Measurements from ENCODE around the gene TBC1D10B.

Gene TBC1D10B

DNA sequence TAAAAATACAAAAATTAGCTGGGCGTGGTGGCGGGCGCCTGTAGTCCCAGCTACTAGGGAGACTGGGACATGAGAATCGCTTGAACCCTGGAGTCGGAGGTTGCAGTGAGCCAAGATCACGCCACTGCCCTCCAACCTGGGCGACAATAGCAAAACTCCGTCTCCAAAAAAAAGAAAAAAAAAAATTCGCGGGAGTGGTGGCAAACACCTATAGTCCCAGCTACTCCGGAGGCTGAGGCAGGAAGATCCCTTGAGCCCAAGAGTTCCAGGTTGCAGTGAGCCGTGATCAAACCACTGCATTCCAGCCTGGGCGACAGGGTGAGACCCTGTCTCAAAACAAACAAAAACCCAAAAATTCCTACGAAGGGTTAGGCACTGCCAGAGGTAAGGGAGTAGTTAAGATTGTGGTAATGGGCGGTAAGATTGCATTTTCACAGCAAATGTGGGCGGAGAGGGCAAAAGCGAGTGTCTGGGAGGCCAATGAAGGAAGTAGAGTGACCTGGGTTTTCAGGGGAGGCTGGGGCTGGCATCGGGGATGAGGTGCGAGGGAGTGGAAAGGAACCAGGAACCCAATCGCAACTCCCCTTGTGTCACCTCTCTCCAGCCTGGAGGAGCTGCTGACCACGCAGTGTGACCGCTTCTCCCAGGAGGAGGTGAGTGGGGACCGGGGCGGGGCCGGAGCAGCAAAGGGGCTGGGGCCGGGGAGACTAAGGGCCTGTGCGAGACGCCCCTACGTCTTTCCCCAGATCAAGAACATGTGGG is 6.9 kb upstream of the TBC1D10B start:
- H3K4me3 ChIP-seq (ENCODE audit: low read depth, low read length) = peak overlapping the region; percentile 64
- no peaks in the 10 kb centered on the region for H3K9me3 ChIP-seq (ENCODE audit: control insufficient read depth, insufficient read depth, low read length)
- H3K4me1 ChIP-seq (ENCODE audit: control insufficient read depth, insufficient read depth, low read length) = no peaks in the 10 kb centered on the region
- peak overlapping the region; percentile 56 for H3K9ac ChIP-seq (ENCODE audit: low read depth, low read length)
- H3K36me3 ChIP-seq (ENCODE audit: control insufficient read depth, insufficient read depth, low read length) = no peaks in the 10 kb centered on the region
- no peaks in the 10 kb centered on the region for H3K27me3 ChIP-seq (ENCODE audit: control insufficient read depth, insufficient read depth, low read length)

DNA sequence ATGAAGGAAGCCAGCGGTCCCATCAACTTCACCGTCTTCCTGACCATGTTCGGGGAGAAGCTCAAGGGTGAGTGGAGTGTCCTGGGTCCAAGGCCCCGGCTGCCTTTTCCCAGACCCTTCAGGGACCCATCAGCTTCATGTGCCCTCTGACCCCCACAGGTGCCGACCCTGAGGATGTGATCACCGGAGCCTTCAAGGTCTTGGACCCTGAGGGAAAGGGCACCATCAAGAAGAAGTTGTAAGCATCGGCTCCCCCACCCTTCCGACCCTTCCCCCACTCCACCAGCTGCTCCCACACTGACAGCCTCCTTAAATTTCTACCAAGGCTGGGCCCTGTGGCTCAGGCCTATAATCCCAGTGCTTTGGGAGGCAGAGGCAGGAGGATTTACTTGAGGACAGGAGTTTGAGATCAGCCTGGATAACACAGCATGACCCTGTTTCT is 6.2 kb upstream of the TBC1D10B start:
- no peaks in the 10 kb centered on the region for H3K4me1 ChIP-seq (ENCODE audit: control insufficient read depth, insufficient read depth, low read length)
- H3K4me3 ChIP-seq (ENCODE audit: low read depth, low read length) = no peak overlapping the region
- H3K9me3 ChIP-seq (ENCODE audit: control insufficient read depth, insufficient read depth, low read length) = no peaks in the 10 kb centered on the region
- H3K9ac ChIP-seq (ENCODE audit: low read depth, low read length) = no peak overlapping the region
- no peaks in the 10 kb centered on the region for H3K27me3 ChIP-seq (ENCODE audit: control insufficient read depth, insufficient read depth, low read length)
- no peaks in the 10 kb centered on the region for H3K36me3 ChIP-seq (ENCODE audit: control insufficient read depth, insufficient read depth, low read length)

DNA sequence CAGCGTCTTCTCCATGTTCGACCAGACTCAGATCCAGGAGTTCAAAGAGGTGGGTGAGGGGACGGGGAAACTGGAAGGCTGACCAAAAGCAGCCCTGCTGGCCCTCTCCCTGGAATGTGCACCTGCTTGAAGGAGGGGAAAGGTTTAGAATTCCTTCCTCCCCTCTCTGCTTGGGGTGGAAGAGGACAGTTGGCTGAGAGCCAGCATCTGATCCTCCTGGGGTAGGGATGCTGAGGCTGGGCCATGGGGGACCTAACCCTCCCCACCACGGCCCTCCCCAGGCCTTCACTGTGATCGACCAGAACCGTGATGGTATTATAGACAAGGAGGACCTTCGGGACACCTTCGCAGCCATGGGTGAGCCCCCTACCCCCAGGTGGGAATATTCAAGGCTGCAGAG is 5.6 kb upstream of the TBC1D10B start:
- no peaks in the 10 kb centered on the region for H3K27me3 ChIP-seq (ENCODE audit: control insufficient read depth, insufficient read depth, low read length)
- no peaks in the 10 kb centered on the region for H3K4me1 ChIP-seq (ENCODE audit: control insufficient read depth, insufficient read depth, low read length)
- H3K4me3 ChIP-seq (ENCODE audit: low read depth, low read length) = no peak overlapping the region
- H3K9me3 ChIP-seq (ENCODE audit: control insufficient read depth, insufficient read depth, low read length) = no peaks in the 10 kb centered on the region
- H3K9ac ChIP-seq (ENCODE audit: low read depth, low read length) = no peak overlapping the region
- H3K36me3 ChIP-seq (ENCODE audit: control insufficient read depth, insufficient read depth, low read length) = no peaks in the 10 kb centered on the region

DNA sequence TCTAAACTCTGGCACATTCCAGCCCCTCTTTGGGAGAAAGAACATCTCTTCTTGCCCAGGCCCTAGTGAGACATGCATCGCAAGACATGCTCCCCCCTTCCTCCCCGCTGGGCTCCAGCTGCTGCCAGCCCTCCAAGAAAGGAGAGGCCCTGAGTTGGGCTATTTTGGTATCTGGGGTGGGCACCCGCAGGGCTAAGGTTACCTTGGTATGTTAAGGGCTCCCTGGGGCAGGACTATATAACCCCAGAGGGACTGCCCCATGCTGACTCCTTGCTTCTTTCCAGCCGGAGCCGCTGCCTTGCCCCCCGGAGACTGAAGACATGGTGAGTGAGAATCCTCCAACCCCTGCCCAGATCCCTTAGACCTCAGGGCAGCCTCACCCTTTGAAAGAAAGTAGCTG is 4.2 kb upstream of the TBC1D10B start, which contains the start of gene MYL11:
TSS of gene MYL11 (plus strand) at position 265 of the 400 bp plus-strand sequence. CDS start at position 321, 56 bp downstream.
- H3K4me3 ChIP-seq (ENCODE audit: low read depth, low read length) = no peak within 1 kb of the TSS
- no peaks in the 10 kb centered on the region for H3K27me3 ChIP-seq (ENCODE audit: control insufficient read depth, insufficient read depth, low read length)
- no peaks in the 10 kb centered on the region for H3K9me3 ChIP-seq (ENCODE audit: control insufficient read depth, insufficient read depth, low read length)
- no peaks in the 10 kb centered on the region for H3K36me3 ChIP-seq (ENCODE audit: control insufficient read depth, insufficient read depth, low read length)
- H3K4me1 ChIP-seq (ENCODE audit: control insufficient read depth, insufficient read depth, low read length) = no peaks in the 10 kb centered on the region
- no peak within 1 kb of the TSS for H3K9ac ChIP-seq (ENCODE audit: low read depth, low read length)

DNA sequence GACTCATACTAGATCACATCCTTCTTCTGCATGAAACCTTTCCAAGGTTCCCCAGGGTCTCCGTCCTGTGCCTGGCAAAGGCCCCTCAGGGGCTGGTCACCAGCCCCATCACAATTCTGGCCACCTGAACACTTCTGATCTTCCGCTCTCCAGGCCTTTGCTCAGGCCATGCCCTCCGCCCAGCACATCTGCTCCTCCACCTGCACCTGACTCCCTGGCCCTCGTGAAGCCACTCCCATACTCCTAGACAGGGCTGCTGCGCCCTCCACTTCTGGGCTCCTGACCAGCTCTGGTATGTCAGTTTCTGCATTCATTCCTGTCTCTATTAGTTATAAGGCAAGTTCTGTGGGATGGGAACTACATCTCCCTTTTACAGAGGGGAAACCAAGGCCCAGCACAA is 2.4 kb upstream of the TBC1D10B start:
- no peaks in the 10 kb centered on the region for H3K4me1 ChIP-seq (ENCODE audit: control insufficient read depth, insufficient read depth, low read length)
- no peaks in the 10 kb centered on the region for H3K27me3 ChIP-seq (ENCODE audit: control insufficient read depth, insufficient read depth, low read length)
- H3K4me3 ChIP-seq (ENCODE audit: low read depth, low read length) = no peak overlapping the region
- no peak overlapping the region for H3K9ac ChIP-seq (ENCODE audit: low read depth, low read length)
- no peaks in the 10 kb centered on the region for H3K9me3 ChIP-seq (ENCODE audit: control insufficient read depth, insufficient read depth, low read length)
- no peaks in the 10 kb centered on the region for H3K36me3 ChIP-seq (ENCODE audit: control insufficient read depth, insufficient read depth, low read length)

DNA sequence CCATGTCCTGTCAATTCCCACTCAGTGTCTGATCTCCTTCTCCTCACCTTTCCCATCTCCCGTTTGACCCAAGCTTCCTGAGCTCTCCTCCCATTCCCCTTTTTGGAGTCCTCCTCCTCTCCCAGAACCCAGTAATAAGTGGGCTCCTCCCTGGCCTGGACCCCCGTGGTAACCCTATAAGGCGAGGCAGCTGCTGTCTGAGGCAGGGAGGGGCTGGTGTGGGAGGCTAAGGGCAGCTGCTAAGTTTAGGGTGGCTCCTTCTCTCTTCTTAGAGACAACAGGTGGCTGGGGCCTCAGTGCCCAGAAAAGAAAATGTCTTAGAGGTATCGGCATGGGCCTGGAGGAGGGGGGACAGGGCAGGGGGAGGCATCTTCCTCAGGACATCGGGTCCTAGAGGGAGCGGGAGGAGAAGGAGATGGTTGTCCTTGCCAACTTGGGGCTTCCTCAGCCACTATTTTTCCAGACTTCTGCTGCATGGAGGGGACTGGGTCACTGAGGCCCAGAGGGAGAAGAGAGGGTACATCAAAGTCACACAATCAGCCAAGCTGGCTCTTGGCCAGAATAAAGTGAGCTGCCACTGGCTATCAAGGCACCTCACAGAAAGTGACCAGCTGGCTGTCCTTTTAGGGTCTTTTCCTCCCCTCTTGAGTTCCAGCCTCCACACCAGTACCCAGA is 1.9 kb upstream of the TBC1D10B start:
- no peaks in the 10 kb centered on the region for H3K27me3 ChIP-seq (ENCODE audit: control insufficient read depth, insufficient read depth, low read length)
- no peaks in the 10 kb centered on the region for H3K36me3 ChIP-seq (ENCODE audit: control insufficient read depth, insufficient read depth, low read length)
- H3K4me3 ChIP-seq (ENCODE audit: low read depth, low read length) = no peak overlapping the region
- no peaks in the 10 kb centered on the region for H3K9me3 ChIP-seq (ENCODE audit: control insufficient read depth, insufficient read depth, low read length)
- H3K4me1 ChIP-seq (ENCODE audit: control insufficient read depth, insufficient read depth, low read length) = no peaks in the 10 kb centered on the region
- no peak overlapping the region for H3K9ac ChIP-seq (ENCODE audit: low read depth, low read length)

DNA sequence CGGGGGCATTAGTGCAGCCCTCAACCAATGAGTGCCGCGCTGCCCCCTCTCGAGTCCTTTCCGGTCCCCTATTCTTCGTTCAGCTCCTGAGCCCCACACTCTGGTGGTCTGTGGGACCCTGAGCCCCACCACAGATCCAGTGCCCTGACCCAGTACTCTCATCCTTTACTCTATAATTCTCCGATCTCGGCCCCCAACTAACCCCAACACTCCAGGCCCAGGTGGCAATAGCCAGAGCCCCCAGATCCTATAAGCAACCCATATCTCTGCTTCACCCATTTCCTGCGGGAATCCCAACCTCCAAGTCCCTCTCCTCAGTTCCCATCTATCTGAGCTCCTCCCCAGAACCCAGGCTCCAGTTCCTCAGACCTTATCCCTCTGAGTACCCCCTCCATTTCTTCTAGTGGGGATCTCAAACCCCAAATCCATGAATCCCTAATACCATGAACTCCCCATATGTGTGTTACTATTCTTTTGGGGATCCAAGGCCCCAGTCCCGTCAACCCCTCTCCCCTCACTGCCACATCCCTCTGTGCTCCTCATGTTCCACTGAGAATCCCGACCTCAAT is 1.0 kb upstream of the TBC1D10B start:
- Histone ChIP-seq H3K4me1 (ENCODE audit: control insufficient read depth, insufficient read depth, low read length) (no peaks in the 10 kb centered on the region), H3K9ac (ENCODE audit: low read depth, low read length) (no peak overlapping the region), H3K9me3 (ENCODE audit: control insufficient read depth, insufficient read depth, low read length) (no peaks in the 10 kb centered on the region)

DNA sequence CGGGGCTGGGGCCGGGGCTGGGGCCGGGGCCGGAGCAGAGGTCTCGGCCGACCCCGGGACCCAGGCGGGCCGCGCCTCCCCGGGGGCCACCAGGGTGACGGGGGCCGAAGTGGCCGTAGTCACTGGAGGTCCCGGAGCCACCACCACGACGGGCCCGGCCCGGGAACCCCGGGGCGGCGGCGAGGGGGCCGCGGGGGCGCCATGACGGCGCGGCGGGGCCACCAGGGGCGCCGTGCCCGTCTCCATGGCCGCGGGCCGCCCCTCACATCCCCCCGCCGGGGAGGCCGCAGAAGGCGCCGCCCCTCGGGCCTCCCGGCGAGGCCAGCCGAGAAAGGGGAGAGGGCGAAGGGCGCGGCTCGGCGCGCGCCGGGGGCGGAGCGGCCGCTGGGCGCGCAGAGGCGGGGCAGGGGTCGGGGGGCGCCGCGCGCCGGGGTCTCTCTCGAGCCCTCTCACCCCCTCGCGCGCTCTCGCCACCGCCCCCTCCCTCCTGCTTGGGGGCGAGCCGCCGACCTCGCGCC is 297 bp downstream of the TBC1D10B start:
- H3K36me3 ChIP-seq (ENCODE audit: control insufficient read depth, insufficient read depth, low read length) = no peaks in the 10 kb centered on the region
- H3K4me3 ChIP-seq (ENCODE audit: low read depth, low read length) = peak overlapping the region; percentile 79
- H3K9ac ChIP-seq (ENCODE audit: low read depth, low read length) = no peak overlapping the region
- no peaks in the 10 kb centered on the region for H3K27me3 ChIP-seq (ENCODE audit: control insufficient read depth, insufficient read depth, low read length)
- H3K9me3 ChIP-seq (ENCODE audit: control insufficient read depth, insufficient read depth, low read length) = no peaks in the 10 kb centered on the region
- no peaks in the 10 kb centered on the region for H3K4me1 ChIP-seq (ENCODE audit: control insufficient read depth, insufficient read depth, low read length)

More for the DNA sequence above, 1.0 kb upstream of the TBC1D10B start:
- H3K4me3 ChIP-seq (ENCODE audit: low read depth, low read length) = peak overlapping the region; percentile 50
- H3K27me3 ChIP-seq (ENCODE audit: control insufficient read depth, insufficient read depth, low read length) = no peaks in the 10 kb centered on the region
- H3K36me3 ChIP-seq (ENCODE audit: control insufficient read depth, insufficient read depth, low read length) = no peaks in the 10 kb centered on the region

DNA sequence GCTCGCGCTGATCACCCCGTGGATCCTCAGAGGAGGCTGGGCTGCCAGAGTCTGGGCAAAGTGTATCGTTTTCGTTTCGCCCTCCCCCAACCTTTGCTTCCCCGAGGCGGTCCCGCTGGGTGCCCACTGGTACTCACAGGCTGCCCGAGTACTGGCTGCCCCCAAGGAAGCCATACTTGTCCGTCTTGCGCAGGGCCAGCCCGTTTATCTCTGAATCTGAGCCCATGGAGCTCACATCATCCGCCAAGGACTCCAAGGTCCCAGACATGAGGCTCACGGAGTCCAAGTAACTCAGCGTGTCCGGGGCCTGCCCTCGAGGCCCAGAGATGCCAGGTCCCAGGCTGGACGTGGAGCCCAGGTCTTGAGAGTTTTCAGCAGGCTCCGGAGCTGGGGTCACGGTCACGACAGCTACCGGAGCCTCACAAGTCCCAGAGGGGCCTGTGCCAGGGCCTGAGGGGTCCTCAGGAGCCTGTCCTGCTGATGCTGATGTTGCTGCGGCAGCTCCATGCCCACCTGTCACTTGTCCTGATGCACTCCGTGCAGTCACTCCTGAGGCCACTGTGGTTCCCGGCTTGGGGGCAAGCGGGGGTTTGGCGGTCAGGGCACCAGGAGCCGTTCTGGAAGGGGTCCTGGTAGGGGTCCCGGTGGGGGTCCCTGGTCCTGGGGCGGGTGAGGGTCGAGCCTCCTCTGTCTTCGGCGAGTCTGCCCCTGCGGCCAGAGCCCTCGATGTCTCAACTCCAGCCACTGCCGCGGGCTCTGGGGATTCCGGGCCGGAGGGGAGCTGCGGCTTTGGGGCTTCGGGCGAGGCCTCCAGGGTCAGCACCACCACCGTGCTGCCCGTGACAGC is 980 bp downstream of the TBC1D10B start:
- Histone ChIP-seq H3K4me3 (ENCODE audit: low read depth, low read length) (peak overlapping the region; percentile 79), H3K4me1 (ENCODE audit: control insufficient read depth, insufficient read depth, low read length) (no peaks in the 10 kb centered on the region), H3K36me3 (ENCODE audit: control insufficient read depth, insufficient read depth, low read length) (no peaks in the 10 kb centered on the region), H3K9ac (ENCODE audit: low read depth, low read length) (peak overlapping the region; percentile 47), H3K9me3 (ENCODE audit: control insufficient read depth, insufficient read depth, low read length) (no peaks in the 10 kb centered on the region), H3K27me3 (ENCODE audit: control insufficient read depth, insufficient read depth, low read length) (no peaks in the 10 kb centered on the region)

DNA sequence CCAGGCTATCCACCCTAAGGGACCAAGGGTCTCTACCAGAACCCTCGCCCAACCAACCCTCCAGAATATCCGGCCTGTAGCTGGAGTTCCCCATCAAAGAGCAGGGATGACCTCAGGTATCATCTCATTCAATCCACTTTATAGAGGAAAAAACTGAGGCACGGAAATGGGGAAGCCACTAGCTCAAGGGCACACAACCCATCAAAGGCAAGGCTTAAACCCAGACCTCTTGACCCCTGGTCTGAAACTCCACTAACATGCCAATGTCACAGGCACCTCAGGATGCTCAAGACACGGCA is 1.6 kb downstream of the TBC1D10B start:
- H3K9ac ChIP-seq (ENCODE audit: low read depth, low read length) = no peak overlapping the region
- peak overlapping the region; percentile 79 for H3K4me3 ChIP-seq (ENCODE audit: low read depth, low read length)
- no peaks in the 10 kb centered on the region for H3K36me3 ChIP-seq (ENCODE audit: control insufficient read depth, insufficient read depth, low read length)
- no peaks in the 10 kb centered on the region for H3K9me3 ChIP-seq (ENCODE audit: control insufficient read depth, insufficient read depth, low read length)
- no peaks in the 10 kb centered on the region for H3K27me3 ChIP-seq (ENCODE audit: control insufficient read depth, insufficient read depth, low read length)
- H3K4me1 ChIP-seq (ENCODE audit: control insufficient read depth, insufficient read depth, low read length) = no peaks in the 10 kb centered on the region

DNA sequence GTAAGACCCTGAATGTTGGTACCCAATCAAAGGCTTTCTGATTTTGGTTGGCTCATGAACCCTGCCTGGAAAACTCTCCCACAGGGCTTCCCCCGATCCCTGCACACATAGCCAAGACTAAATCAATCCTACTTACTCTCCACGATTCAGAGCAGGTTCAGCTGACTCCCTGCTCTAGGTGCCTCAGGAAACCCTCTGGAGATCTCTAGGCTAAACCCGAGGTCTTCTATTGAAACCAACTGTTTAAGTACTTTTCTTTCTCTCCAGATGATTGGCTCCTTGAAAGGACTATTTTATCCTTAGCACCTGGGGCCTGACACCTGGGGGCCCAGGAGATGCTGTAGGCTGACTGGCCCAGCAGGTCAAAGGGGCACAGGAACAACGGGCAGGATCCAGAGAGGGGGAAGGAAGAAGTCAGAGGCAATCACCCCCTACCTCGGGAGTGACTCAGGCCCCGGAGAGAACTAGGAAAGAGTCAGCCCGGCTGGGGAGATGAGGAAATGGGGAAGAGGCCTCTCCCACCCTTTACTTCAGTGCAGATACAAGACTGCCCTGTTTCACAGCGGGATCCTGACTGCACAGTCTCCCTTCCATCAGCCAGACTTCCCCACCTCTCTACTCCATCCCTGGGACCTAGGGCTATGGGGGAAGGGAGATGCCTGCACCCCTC is 2.0 kb downstream of the TBC1D10B start:
- Histone ChIP-seq H3K4me1 (ENCODE audit: control insufficient read depth, insufficient read depth, low read length) (no peaks in the 10 kb centered on the region), H3K27me3 (ENCODE audit: control insufficient read depth, insufficient read depth, low read length) (no peaks in the 10 kb centered on the region), H3K9me3 (ENCODE audit: control insufficient read depth, insufficient read depth, low read length) (no peaks in the 10 kb centered on the region), H3K36me3 (ENCODE audit: control insufficient read depth, insufficient read depth, low read length) (no peaks in the 10 kb centered on the region), H3K9ac (ENCODE audit: low read depth, low read length) (no peak overlapping the region), H3K4me3 (ENCODE audit: low read depth, low read length) (peak overlapping the region; percentile 79)

Data from iPS-15b (cell line).